H1 (cell line): ENCODE measurements around the gene COMT. TPM values are rescaled to one million over a fixed set of nuclear protein-coding genes. Genes with fewer than 3 reads are reported as not detected.

Source experiments
- CTCF ChIA-PET: fragments of 300-600 bp; sonication (Branson Sonifier 250); formaldehyde crosslinking; loops from one replicate; lab custom pipeline; 2021; ENCODE audit not compliant: partially characterized antibody; lab: Charles Lee
- POLR2A ChIA-PET: fragments of 300-600 bp; sonication (Branson Sonifier 250); formaldehyde crosslinking; loops from one replicate; lab custom pipeline; 2021; ENCODE audit warnings: inconsistent platforms; ENCODE audit not compliant: partially characterized antibody; lab: Charles Lee
- DNase-seq, 2 experiments: peaks; one replicate each; pipeline versions ENCODE4 v3.0.0 to v3.0.0-alpha.2; 2010 to 2022; ENCODE audit warnings: low spot score in 2 of 2, low read depth in 1 of 2, mixed read lengths in 1 of 2
- FAIRE-seq: peaks from 2 replicates; lab custom pipeline; 2011; peaks lifted over from hg19 to GRCh38; lab: Jason Lieb, UNC
- H2AFZ ChIP-seq: 2 replicates; pipeline ENCODE4 v1.8.1; 2012; ENCODE audit warnings: low read length, inconsistent platforms
- H2AK5ac ChIP-seq: 2 replicates; pipeline ENCODE4 v1.6.1; 2013; ENCODE audit warnings: low read depth, low read length
- H2BK120ac ChIP-seq: replicated peaks from 2 replicates; pipeline ENCODE3; 2013; ENCODE audit warnings: low read depth, low read length, inconsistent platforms
- H2BK12ac ChIP-seq: 2 replicates; pipeline ENCODE4 v1.6.1; 2013; ENCODE audit warnings: low read depth, low read length
- H2BK15ac ChIP-seq: 2 replicates; pipeline ENCODE4 v1.6.1; 2013; ENCODE audit warnings: low read length
- H2BK20ac ChIP-seq: 2 replicates; pipeline ENCODE4 v1.6.1; 2013; ENCODE audit warnings: low read length
- H2BK5ac ChIP-seq: 2 replicates; pipeline ENCODE4 v1.6.1; 2013; ENCODE audit warnings: low read depth, low read length
- H3K14ac ChIP-seq: 2 replicates; pipeline ENCODE4 v1.6.1; 2013; ENCODE audit warnings: inconsistent platforms; ENCODE audit not compliant: insufficient read length
- H3K18ac ChIP-seq: 2 replicates; pipeline ENCODE4 v1.6.1; 2013; ENCODE audit warnings: low read length; ENCODE audit errors: extremely low read depth
- H3K23ac ChIP-seq: 2 replicates; pipeline ENCODE4 v1.6.1; 2013; ENCODE audit warnings: inconsistent platforms; ENCODE audit not compliant: insufficient read length
- H3K23me2 ChIP-seq: 2 replicates; pipeline ENCODE4 v1.6.1; 2013; ENCODE audit warnings: low read depth, low read length
- H3K27ac ChIP-seq: 2 replicates; pipeline ENCODE4 v1.6.1; 2011; ENCODE audit warnings: low read depth, low read length, inconsistent platforms
- H3K27me3 ChIP-seq, 4 experiments: replicated peaks in 1 of 4; 1 replicate in 1 of 4; 2 replicates in 3 of 4; pipeline versions ENCODE4 v1.6.1 to v1.8.1; 2011 to 2013; ENCODE audit warnings: low read length in 3 of 4, mild to moderate bottlenecking in 3 of 4, inconsistent platforms in 2 of 4, mixed read lengths in 2 of 4, moderate library complexity in 1 of 4; ENCODE audit not compliant: control insufficient read depth in 3 of 4, insufficient read depth in 3 of 4; ENCODE audit errors: extremely low read depth in 1 of 4
- H3K36me3 ChIP-seq, 4 experiments: 2 replicates each; pipeline versions ENCODE4 v1.6.1 to v1.8.1; 2011 to 2013; ENCODE audit warnings: mild to moderate bottlenecking in 4 of 4, low read length in 3 of 4, moderate library complexity in 2 of 4, control low read depth in 1 of 4, inconsistent platforms in 1 of 4; ENCODE audit not compliant: insufficient read depth in 4 of 4, control insufficient read depth in 2 of 4
- H3K4ac ChIP-seq: replicated peaks from 2 replicates; pipeline ENCODE3; 2013; ENCODE audit warnings: low read length, low read depth, mixed read lengths, inconsistent platforms; ENCODE audit not compliant: insufficient read length
- H3K4me1 ChIP-seq, 4 experiments: replicated peaks in 1 of 4; 1 replicate in 1 of 4; 2 replicates in 3 of 4; pipeline versions ENCODE4 v1.6.1 to v1.8.1; 2011 to 2013; ENCODE audit warnings: low read length in 3 of 4, inconsistent platforms in 2 of 4, mixed read lengths in 1 of 4; ENCODE audit not compliant: insufficient read depth in 4 of 4, control insufficient read depth in 3 of 4
- H3K4me2 ChIP-seq, 2 experiments: 2 replicates each; pipeline versions ENCODE4 v1.6.1 to v1.8.1; 2011 to 2013; ENCODE audit warnings: low read depth in 2 of 2, low read length in 2 of 2, control low read depth in 1 of 2, inconsistent platforms in 1 of 2, mild to moderate bottlenecking in 1 of 2; ENCODE audit not compliant: insufficient read depth in 1 of 2
- H3K4me3 ChIP-seq, 4 experiments: fragments of 200-600, 300-600 bp in 1 of 4; sonication (generic), shearing (Covaris generic), sonication (Bioruptor Twin) in 1 of 4; 2 replicates each; pipeline versions ENCODE4 v1.5.1 to v1.8.1; 2011 to 2016; ENCODE audit warnings: low read length in 4 of 4, low read depth in 3 of 4, control low read depth in 2 of 4, inconsistent platforms in 2 of 4, mild to moderate bottlenecking in 2 of 4, mixed read lengths in 1 of 4, moderate library complexity in 1 of 4; ENCODE audit not compliant: insufficient read depth in 2 of 4; ENCODE audit errors: extremely low read depth in 1 of 4
- H3K56ac ChIP-seq: replicated peaks from 2 replicates; pipeline ENCODE3; 2013; ENCODE audit warnings: low read depth, mild to moderate bottlenecking, mixed read lengths, low read length, inconsistent platforms; ENCODE audit not compliant: insufficient read length
- H3K79me1 ChIP-seq: 2 replicates; pipeline ENCODE4 v1.6.1; 2013; ENCODE audit warnings: low read depth, low read length, control low read depth
- H3K79me2 ChIP-seq, 2 experiments: 2 replicates each; pipeline versions ENCODE4 v1.6.1 to v1.8.1; 2012 to 2013; ENCODE audit warnings: low read length in 2 of 2, mild to moderate bottlenecking in 2 of 2, inconsistent platforms in 1 of 2; ENCODE audit not compliant: insufficient read depth in 2 of 2, control insufficient read depth in 1 of 2
- H3K9ac ChIP-seq, 4 experiments: replicated peaks in 1 of 4; 1 replicate in 1 of 4; 2 replicates in 3 of 4; pipeline versions ENCODE4 v1.6.1 to v1.8.1; 2011 to 2013; ENCODE audit warnings: low read depth in 3 of 4, low read length in 3 of 4, control low read depth in 2 of 4, mild to moderate bottlenecking in 2 of 4, moderate library complexity in 2 of 4, inconsistent platforms in 1 of 4; ENCODE audit errors: extremely low read depth in 1 of 4
- H3K9me3 ChIP-seq, 2 experiments: 2 replicates each; pipeline versions ENCODE4 v1.6.1 to v1.8.1; 2012 to 2013; ENCODE audit warnings: mild to moderate bottlenecking in 2 of 2, moderate library complexity in 2 of 2, control low read depth in 1 of 2, inconsistent platforms in 1 of 2, low read depth in 1 of 2, low read length in 1 of 2, mixed read lengths in 1 of 2; ENCODE audit not compliant: insufficient read depth in 2 of 2
- H4K20me1 ChIP-seq, 2 experiments: replicated peaks in 1 of 2; 2 replicates each; pipeline versions ENCODE3 to v1.8.1; 2011 to 2013; ENCODE audit warnings: inconsistent platforms in 2 of 2, low read length in 2 of 2, mild to moderate bottlenecking in 1 of 2; ENCODE audit not compliant: insufficient read depth in 2 of 2, control insufficient read depth in 1 of 2
- H4K5ac ChIP-seq: 2 replicates; pipeline ENCODE4 v1.6.1; 2013; ENCODE audit warnings: low read length, low read depth, mixed read lengths, inconsistent platforms; ENCODE audit not compliant: insufficient read length
- H4K8ac ChIP-seq: 2 replicates; pipeline ENCODE4 v1.8.0; 2013; ENCODE audit warnings: mild to moderate bottlenecking, moderate library complexity, low read length, inconsistent platforms; ENCODE audit not compliant: insufficient read depth; ENCODE audit errors: extremely low read depth
- H4K91ac ChIP-seq: replicated peaks from 2 replicates; pipeline ENCODE3; 2013; ENCODE audit warnings: low read length, mixed read lengths, inconsistent platforms; ENCODE audit not compliant: insufficient read length
- BACH1 ChIP-seq: IDR thresholded peaks from 2 replicates; pipeline ENCODE4 v1.6.1; 2012; ENCODE audit warnings: low read length, improper control_type of control experiment
- BCL11A ChIP-seq, 2 experiments: IDR thresholded peaks; one replicate each; pipeline ENCODE4 v1.6.1; 2011; ENCODE audit warnings: low read depth in 2 of 2, low read length in 2 of 2, mild to moderate bottlenecking in 2 of 2
- CHD2 ChIP-seq: IDR thresholded peaks from 2 replicates; pipeline ENCODE4 v1.6.1; 2012; ENCODE audit warnings: low read length, improper control_type of control experiment
- CTBP2 ChIP-seq: IDR thresholded peaks from 2 replicates; pipeline ENCODE4 v1.7.0; 2011; ENCODE audit warnings: borderline replicate concordance, mild to moderate bottlenecking, moderate library complexity, mixed read lengths, low read length; ENCODE audit not compliant: insufficient read depth, insufficient read length
- CTCF ChIP-seq, 3 experiments: IDR thresholded peaks; 1 replicate in 2 of 3; 2 replicates in 1 of 3; pipeline versions ENCODE4 v1.5.1 to v1.6.1; 2011; ENCODE audit warnings: low read length in 3 of 3, mild to moderate bottlenecking in 3 of 3, inconsistent platforms in 2 of 3, low read depth in 1 of 3, moderate library complexity in 1 of 3; ENCODE audit not compliant: insufficient read depth in 1 of 3; ENCODE audit errors: control extremely low read depth in 1 of 3
- GABPA ChIP-seq: IDR thresholded peaks from 2 replicates; pipeline ENCODE4 v1.6.1; 2011; ENCODE audit warnings: mild to moderate bottlenecking, low read length, moderate library complexity, borderline replicate concordance; ENCODE audit not compliant: insufficient read depth
- HDAC6 ChIP-seq: IDR thresholded peaks from one replicate; pipeline ENCODE4 v1.7.1; 2012; ENCODE audit warnings: low read depth, mild to moderate bottlenecking, inconsistent platforms, low read length, moderate library complexity
- KDM5A ChIP-seq: fragments of 200-600 bp; IDR thresholded peaks from 2 replicates; pipeline ENCODE4 v1.7.1; 2012; ENCODE audit warnings: mild to moderate bottlenecking, low read length, inconsistent platforms, mixed read lengths
- NRF1 ChIP-seq: IDR thresholded peaks from 2 replicates; pipeline ENCODE4 v1.6.1; 2011; ENCODE audit warnings: mild to moderate bottlenecking, low read depth, low read length, improper control_type of control experiment
- SRF ChIP-seq: IDR thresholded peaks from 2 replicates; pipeline ENCODE4 v1.6.1; 2011; ENCODE audit warnings: mild to moderate bottlenecking, low read depth, low read length, moderate library complexity
- WGBS, 2 experiments: shearing (Covaris generic) in 1 of 2; methylation state at CpG; one replicate each; pipeline versions ENCODE4 v1.1.6 to v1.1.7; 2013 to 2015; ENCODE audit warnings: low lambda C conversion rate in 2 of 2, mixed read lengths in 2 of 2, inconsistent platforms in 1 of 2, low coverage in 1 of 2, missing lambda C conversion rate in 1 of 2; ENCODE audit not compliant: insufficient replicate concordance in 2 of 2, insufficient coverage in 1 of 2, insufficient read length in 1 of 2; ENCODE audit errors: extremely low coverage in 1 of 2, missing lambda C conversion rate in 1 of 2; 5-methylcytosine and 5-hydroxymethylcytosine counted together
- polyA plus RNA-seq, 7 experiments: library from polyadenylated mRNA; depleted of rRNA in 3 of 7; stranded (reverse) in 5 of 7; unstranded in 2 of 7; fragments of >200 nt in 5 of 7; fragments of 200-250 nt in 2 of 7; gene quantifications; 1 replicate in 5 of 7; 2 replicates in 1 of 7; 4 replicates in 1 of 7; pipeline versions ENCODE4 v1.2.1 to v1.2.3, GENCODE V29; 2011 to 2013; ENCODE audit warnings: missing spikeins in 2 of 7, mixed read lengths in 2 of 7
- total RNA-seq: library from RNA; stranded (reverse); fragmentation: NEBNext Ultra II Directional; extraction: Animal tissue kit (Norgen Biotek cat#: 25700); gene quantifications from 2 replicates; pipeline ENCODE4 v1.2.1, GENCODE V29; 2021
- TF ChIP-seq, protein P1 (sequence below): IDR thresholded peaks from 2 replicates; pipeline ENCODE4 v1.6.1; 2011; ENCODE audit warnings: low read depth, mild to moderate bottlenecking, low read length; ENCODE audit not compliant: insufficient read depth

COMT gene
- total and polyA plus RNA-seq, 2 of the 8 experiments (the other 6 are each of a cell fraction or from before 2014, with no cell fraction given): 15.2 to 33.7 TPM

GRCh38 chr22:20004464-20004863, 62.9 kb downstream of the COMT start:
- Histone ChIP-seq H3K23me2 (no peaks in the 10 kb centered on the region), H4K91ac (no peak overlapping the region), H2BK12ac (no peak overlapping the region), H3K9me3 (no peaks in the 10 kb centered on the region), H2BK5ac (no peak overlapping the region), H4K20me1 (peaks cover 2 to 3% of the 10 kb centered on the region in 2 experiments), H4K5ac (no peak overlapping the region), H3K4me3 (no peak overlapping the region), H3K4me1 (peaks cover 4 to 14% (median 7%) of the 10 kb centered on the region in 4 experiments; a peak in 6 of 7 replicates), H3K18ac (no peak overlapping the region), H3K4me2 (no peak overlapping the region), H2AK5ac (no peak overlapping the region), H3K9ac (no peak overlapping the region), H3K79me2 (no peaks in the 10 kb centered on the region), H3K56ac (no peak overlapping the region), H4K8ac (no peak overlapping the region), H3K4ac (no peak overlapping the region), H2BK120ac (no peak overlapping the region), H3K23ac (no peak overlapping the region), H3K27me3 (no peaks in the 10 kb centered on the region), H3K79me1 (no peaks in the 10 kb centered on the region; the same call in 1 of the 2 replicates), H2AFZ (no peak overlapping the region), H3K14ac (no peak overlapping the region), H2BK15ac (no peak overlapping the region), H3K27ac (no peak overlapping the region), H3K36me3 (no peaks in the 10 kb centered on the region), H2BK20ac (no peak overlapping the region)
- CTCF ChIA-PET: interaction anchor here (0.6 kb wide), 1 partner anchor 27 kb away, joined by 3 read pairs; no protein-coding TSS in a partner anchor
- POLR2A ChIA-PET: no interaction called here
- FAIRE-seq (no peak), DNase-seq (no peak)
- 97% methylated on average over 3 of the region's 3 CpGs; no CpG with 5 or more reads in 1 of the 2 experiments for WGBS, 2 experiments
- TF ChIP-seq CTBP2: no peak
- TF ChIP-seq, protein P1, sequence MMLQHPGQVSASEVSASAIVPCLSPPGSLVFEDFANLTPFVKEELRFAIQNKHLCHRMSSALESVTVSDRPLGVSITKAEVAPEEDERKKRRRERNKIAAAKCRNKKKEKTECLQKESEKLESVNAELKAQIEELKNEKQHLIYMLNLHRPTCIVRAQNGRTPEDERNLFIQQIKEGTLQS: no peak
- no peak for TF ChIP-seq GABPA
- no peak for TF ChIP-seq NRF1
- TF ChIP-seq BACH1: no peak
- no peak for TF ChIP-seq SRF
- no peak for TF ChIP-seq KDM5A
- TF ChIP-seq CTCF (IDR thresholded peaks at IDR 0.05; ENCODE audit: control extremely low read depth in 1 of 3, insufficient read depth in 1 of 3, low read depth in 1 of 3, low read length in 3 of 3): no peak
- no peak for TF ChIP-seq CHD2
- TF ChIP-seq HDAC6: no peak
- no peak for TF ChIP-seq BCL11A (IDR thresholded peaks at IDR 0.05; ENCODE audit: low read depth in 2 of 2, low read length in 2 of 2)
